Activated CD4-positive, alpha-beta T cell treated with anti-CD3 and anti-CD28 coated beads for 36 hours (primary cell): Measurements from ENCODE around the gene SWSAP1. TPM values are rescaled to one million over a fixed set of nuclear protein-coding genes. Genes with fewer than 3 reads are reported as not detected.
"Not testable (repeated sequence)": the region's sequence is repeated elsewhere in the genome, so short reads cannot be mapped to it uniquely, and the experiment has no call there.

ENCODE experiments used
- ATAC-seq: fragments of 200-7000 bp; cut with Tn5 transposase; one replicate; pipeline ENCODE4 v1.10.0; 2021; ENCODE audit warnings: mild to moderate bottlenecking, moderate library complexity
- CTCF ChIA-PET: fragments of 350-600 bp; sonication (Branson Sonifier 250); formaldehyde crosslinking; loops from one replicate; lab custom pipeline; 2021; ENCODE audit warnings: antibody characterized with exemption; lab: Charles Lee
- POLR2A ChIA-PET: fragments of 350-600 bp; sonication (Branson Sonifier 250); formaldehyde crosslinking; loops from one replicate; lab custom pipeline; 2021; ENCODE audit warnings: antibody characterized with exemption, inconsistent platforms; lab: Charles Lee
- DNase-seq: peaks from one replicate; pipeline ENCODE4 v3.0.0-alpha.2; 2020
- H3K27ac Mint-ChIP-seq: one replicate; pipeline ENCODE4 v1.8.0; 2021; ENCODE audit warnings: mixed read lengths
- H3K27me3 Mint-ChIP-seq: one replicate; pipeline ENCODE4 v1.8.0; 2021; ENCODE audit warnings: mixed read lengths
- H3K36me3 Mint-ChIP-seq: one replicate; pipeline ENCODE4 v1.8.0; 2021; ENCODE audit warnings: low read depth, mixed read lengths
- H3K4me1 Mint-ChIP-seq: one replicate; pipeline ENCODE4 v1.8.0; 2021; ENCODE audit warnings: mixed read lengths
- H3K4me3 Mint-ChIP-seq: one replicate; pipeline ENCODE4 v1.8.0; 2021; ENCODE audit warnings: mild to moderate bottlenecking, moderate library complexity, mixed read lengths
- H3K9me3 Mint-ChIP-seq: one replicate; pipeline ENCODE4 v1.8.0; 2021; ENCODE audit warnings: low read depth, mixed read lengths
- intact Hi-C, 2 experiments: fragments of 100-400 bp; cut with DNase I in 1 of 2; cut with micrococcal nuclease in 1 of 2; formaldehyde crosslinking; loops; one replicate each; pipeline versions ENCODE4 v1.14.2 to v1.15.1; 2022 to 2024; cut with DNase I, micrococcal nuclease
- total RNA-seq, 2 experiments: library from RNA; stranded (reverse); gene quantifications; one replicate each; pipeline ENCODE4 v1.2.3, GENCODE V29; 2021

SWSAP1 gene
- total RNA-seq, 2 experiments from 2014 or later, result 1.5 to 1.7 TPM

GRCh38 chr19:11397089-11397610, 22.7 kb downstream of the SWSAP1 start:
- Mint-ChIP-seq H3K36me3 (no peaks in the 10 kb centered on the region), H3K4me1 (no peaks in the 10 kb centered on the region), H3K27ac (no peak overlapping the region), H3K27me3 (peaks cover 7% of the 10 kb centered on the region), H3K4me3 (no peak overlapping the region), H3K9me3 (no peaks in the 10 kb centered on the region)
- POLR2A ChIA-PET, result no interaction called here
- CTCF ChIA-PET, result interaction anchor here (3.1 kb wide), 1 partner anchor 15 kb away, joined by 15 read pairs; no protein-coding TSS in a partner anchor
- intact Hi-C loops, result no loop called here
- DNase-seq (no peak), ATAC-seq (no peak)

GRCh38 chr19:11399667-11400066, 25.2 kb downstream of the SWSAP1 start:
- no peak for ATAC-seq
- Mint-ChIP-seq H3K36me3 (no peaks in the 10 kb centered on the region), H3K4me3 (no peak overlapping the region), H3K27ac (no peak overlapping the region), H3K4me1 (no peaks in the 10 kb centered on the region), H3K9me3 (no peaks in the 10 kb centered on the region), H3K27me3 (peaks cover 7% of the 10 kb centered on the region)
- DNase-seq, result no peak
- ChIA-PET POLR2A (no interaction called here), CTCF (interaction anchor here (0.5 to 0.6 kb wide), 2 partner anchors 34 to 39 kb away, joined by 3 to 4 read pairs; no protein-coding TSS in a partner anchor)
- intact Hi-C loops, result no loop called here

GRCh38 chr19:11400798-11401197, 26.3 kb downstream of the SWSAP1 start:
- ChIA-PET CTCF (no interaction called here), POLR2A (no interaction called here)
- H3K36me3 Mint-ChIP-seq, result no peaks in the 10 kb centered on the region
- no peak for ATAC-seq
- H3K27me3 Mint-ChIP-seq, result peaks cover 4% of the 10 kb centered on the region
- intact Hi-C loops, result no loop called here
- no peak overlapping the region for H3K27ac Mint-ChIP-seq
- no peaks in the 10 kb centered on the region for H3K9me3 Mint-ChIP-seq
- no peak for DNase-seq
- no peak overlapping the region for H3K4me3 Mint-ChIP-seq
- H3K4me1 Mint-ChIP-seq, result no peaks in the 10 kb centered on the region

GRCh38 chr19:11401808-11402543, 27.5 kb downstream of the SWSAP1 start:
- ATAC-seq (no peak), DNase-seq (no peak)
- ChIA-PET CTCF (interaction anchor here (0.6 kb wide), 1 partner anchor 14 kb away, joined by 3 read pairs; no protein-coding TSS in a partner anchor), POLR2A (no interaction called here)
- H3K9me3 Mint-ChIP-seq, result no peaks in the 10 kb centered on the region
- H3K27ac Mint-ChIP-seq, result no peak overlapping the region
- H3K27me3 Mint-ChIP-seq, result peaks cover 3% of the 10 kb centered on the region
- H3K36me3 Mint-ChIP-seq, result no peaks in the 10 kb centered on the region
- peaks cover 4% of the 10 kb centered on the region for H3K4me1 Mint-ChIP-seq
- H3K4me3 Mint-ChIP-seq, result no peak overlapping the region
- intact Hi-C loops, result no loop called here

GRCh38 chr19:11404588-11405222, 30.2 kb downstream of the SWSAP1 start:
- Mint-ChIP-seq H3K27ac (no peak overlapping the region), H3K4me1 (peaks cover 4% of the 10 kb centered on the region), H3K27me3 (peaks cover 3% of the 10 kb centered on the region), H3K4me3 (no peak overlapping the region), H3K36me3 (no peaks in the 10 kb centered on the region), H3K9me3 (no peaks in the 10 kb centered on the region)
- DNase-seq, result no peak
- ChIA-PET POLR2A (no interaction called here), CTCF (interaction anchor here (1.5 kb wide), 1 partner anchor 111 kb away, joined by 3 read pairs; no protein-coding TSS in a partner anchor)
- intact Hi-C loops, result no loop called here
- no peak for ATAC-seq

- intact Hi-C loops, result loop anchor here in 1 of 2 experiments (1.0 kb wide), 2 partner anchors 25 to 113 kb away; no protein-coding TSS in a partner anchor
- DNase-seq (peak; percentile 81), ATAC-seq (peak; percentile 88)
- ChIA-PET POLR2A (interaction anchor here (0.5 to 1.1 kb wide), 3 partner anchors 20 to 210 kb away, joined by 4 to 5 read pairs (median 4); no protein-coding TSS in a partner anchor), CTCF (interaction anchor here (0.5 to 2.2 kb wide), 7 partner anchors 10 to 297 kb away, joined by 3 to 8 read pairs (median 4); no protein-coding TSS in a partner anchor)
- no peak overlapping the region for H3K27ac Mint-ChIP-seq
- no peaks in the 10 kb centered on the region for H3K9me3 Mint-ChIP-seq
- peaks cover 4% of the 10 kb centered on the region for H3K4me1 Mint-ChIP-seq
- no peaks in the 10 kb centered on the region for H3K36me3 Mint-ChIP-seq
- peaks cover 6% of the 10 kb centered on the region for H3K27me3 Mint-ChIP-seq
- H3K4me3 Mint-ChIP-seq, result no peak overlapping the region
These were observed 31.6 kb downstream of the SWSAP1 start for GRCh38 chr19:11405846-11406643.

- ChIA-PET POLR2A (interaction anchor here (1.1 kb wide), 1 partner anchor 26 kb away, joined by 4 read pairs; no protein-coding TSS in a partner anchor), CTCF (interaction anchor here (0.5 to 2.2 kb wide), 6 partner anchors 10 to 54 kb away, joined by 3 to 8 read pairs (median 6); partner anchors contain the start of genes ODAD3 and PRKCSH)
- H3K27ac Mint-ChIP-seq, H3K4me1 Mint-ChIP-seq, H3K9me3 Mint-ChIP-seq, ATAC-seq, DNase-seq, H3K4me3 Mint-ChIP-seq, H3K36me3 Mint-ChIP-seq, H3K27me3 Mint-ChIP-seq: not testable (repeated sequence)
- intact Hi-C loops, result loop anchor here in 1 of 2 experiments (1.0 kb wide), 2 partner anchors 25 to 113 kb away; no protein-coding TSS in a partner anchor
These were observed 32.3 kb downstream of the SWSAP1 start for GRCh38 chr19:11406703-11407236.

GRCh38 chr19:11408591-11408990, 34.1 kb downstream of the SWSAP1 start:
- no peaks in the 10 kb centered on the region for H3K9me3 Mint-ChIP-seq
- H3K27ac Mint-ChIP-seq, result no peak overlapping the region
- POLR2A ChIA-PET, result no interaction called here

GRCh38 chr19:11410682-11411081, 36.2 kb downstream of the SWSAP1 start:
- ATAC-seq (no peak), DNase-seq (no peak)
- H3K9me3 Mint-ChIP-seq, result no peaks in the 10 kb centered on the region
- ChIA-PET POLR2A (interaction anchor here (0.7 kb wide), 1 partner anchor 927 kb away, joined by 3 read pairs; no protein-coding TSS in a partner anchor), CTCF (no interaction called here)
- H3K27ac Mint-ChIP-seq, result no peak overlapping the region
- peaks cover 4% of the 10 kb centered on the region for H3K4me1 Mint-ChIP-seq
- intact Hi-C loops, result no loop called here
- peaks cover 7% of the 10 kb centered on the region for H3K27me3 Mint-ChIP-seq
- H3K4me3 Mint-ChIP-seq, result no peak overlapping the region
- no peaks in the 10 kb centered on the region for H3K36me3 Mint-ChIP-seq

More at GRCh38 chr19:11408591-11408990, 34.1 kb downstream of the SWSAP1 start:
- Mint-ChIP-seq H3K4me3 (no peak overlapping the region), H3K36me3 (no peaks in the 10 kb centered on the region), H3K27me3 (peaks cover 7% of the 10 kb centered on the region), H3K4me1 (peaks cover 4% of the 10 kb centered on the region)
- ATAC-seq (no peak), DNase-seq (no peak)
- intact Hi-C loops, result no loop called here
- CTCF ChIA-PET, result no interaction called here

GRCh38 chr19:11414544-11414943, 40.1 kb downstream of the SWSAP1 start:
- CTCF ChIA-PET, result no interaction called here
- intact Hi-C loops, result no loop called here

More at GRCh38 chr19:11414544-11414943, 40.1 kb downstream of the SWSAP1 start:
- no peak overlapping the region for H3K27ac Mint-ChIP-seq
- no peaks in the 10 kb centered on the region for H3K9me3 Mint-ChIP-seq
- H3K36me3 Mint-ChIP-seq, result no peaks in the 10 kb centered on the region
- H3K27me3 Mint-ChIP-seq, result peaks cover 26% of the 10 kb centered on the region
- POLR2A ChIA-PET, result no interaction called here
- H3K4me1 Mint-ChIP-seq, result no peaks in the 10 kb centered on the region
- ATAC-seq (no peak), DNase-seq (no peak)
- H3K4me3 Mint-ChIP-seq, result no peak overlapping the region
